Ureter (tissue), 1 donor: ENCODE results near the gene ETV6. TPM values are rescaled to one million over a fixed set of nuclear protein-coding genes. Genes with fewer than 3 reads are reported as not detected.

Experiments used
- DNase-seq: peaks from one replicate; pipeline ENCODE4 v3.0.0-alpha.2; 2020; ENCODE audit warnings: low spot score
- total RNA-seq: library from RNA; stranded (reverse); gene quantifications from one replicate; pipeline ENCODE4 v1.2.4, GENCODE V29; 2023
- donor health status: DM: yes; HTN: yes; CAD: no.

The ETV6 gene
- total RNA-seq, 1 donor from 2014 or later: 97.4 TPM

DNA sequence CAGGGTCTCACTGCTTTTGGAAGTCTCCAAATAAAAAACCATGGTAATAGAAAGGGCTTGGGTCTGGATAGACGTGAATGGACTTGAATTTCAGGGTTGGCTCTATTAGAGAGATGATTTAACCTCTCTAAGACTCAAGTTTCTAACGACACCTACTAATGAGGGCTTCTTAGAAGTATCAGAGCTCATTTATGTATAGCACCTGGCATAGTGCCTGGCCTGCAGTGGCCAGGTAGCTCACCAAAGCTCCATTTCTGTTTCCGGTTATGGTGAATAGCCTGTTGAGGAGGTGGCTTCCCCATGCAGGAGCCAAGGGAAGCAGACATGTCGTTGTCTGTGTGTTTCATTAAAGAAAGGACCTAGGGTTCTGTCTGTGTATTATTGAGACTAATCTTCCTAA is 108.6 kb downstream of the ETV6 start:
- no peak for DNase-seq

DNA sequence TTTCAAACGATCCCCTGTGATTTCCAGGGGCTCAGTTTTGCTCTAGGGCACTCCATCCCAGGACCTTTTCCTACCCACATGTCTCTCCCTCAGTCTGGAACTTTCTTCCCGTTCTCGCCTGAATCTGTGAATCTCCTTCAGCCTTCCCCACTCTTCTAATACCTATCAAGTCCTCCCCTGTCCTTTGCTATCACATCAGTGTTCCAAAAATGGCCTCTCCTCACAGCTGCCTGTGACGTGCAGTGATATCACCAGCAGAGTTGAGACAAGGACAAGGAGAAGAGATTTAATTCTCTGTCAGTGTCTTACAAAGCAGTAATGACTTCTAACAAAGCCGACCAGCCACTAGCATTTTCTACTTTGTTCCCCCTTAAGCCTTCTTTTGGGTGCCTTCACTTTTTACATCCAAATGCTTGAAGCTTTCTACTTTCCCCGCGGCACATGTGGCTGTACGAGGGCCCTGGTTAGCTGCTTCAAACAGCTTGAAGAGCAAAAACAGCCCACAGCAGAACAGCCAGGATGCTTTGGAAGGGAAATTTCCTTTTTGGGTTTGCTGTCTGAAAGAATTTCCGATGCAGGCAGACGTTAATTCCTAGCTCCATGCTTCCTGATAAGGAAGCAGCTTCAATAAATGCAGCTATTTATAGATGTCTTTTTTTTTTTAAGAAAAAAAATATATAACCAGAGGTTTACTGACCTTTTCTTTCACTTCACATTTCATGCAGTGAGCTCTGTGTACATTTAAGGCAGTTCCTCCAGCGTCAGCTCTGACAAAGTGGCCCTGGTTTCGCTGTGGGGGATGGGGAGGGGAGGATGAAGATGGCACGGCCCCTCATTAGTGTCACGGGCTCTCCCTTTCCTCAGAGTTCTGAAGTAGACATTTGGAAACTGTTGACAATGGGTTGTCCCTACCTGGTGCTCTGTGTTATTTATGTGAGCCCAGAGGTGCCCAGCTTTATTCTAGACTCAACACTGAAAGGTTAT is 109.3 kb downstream of the ETV6 start:
- no peak for DNase-seq

DNA sequence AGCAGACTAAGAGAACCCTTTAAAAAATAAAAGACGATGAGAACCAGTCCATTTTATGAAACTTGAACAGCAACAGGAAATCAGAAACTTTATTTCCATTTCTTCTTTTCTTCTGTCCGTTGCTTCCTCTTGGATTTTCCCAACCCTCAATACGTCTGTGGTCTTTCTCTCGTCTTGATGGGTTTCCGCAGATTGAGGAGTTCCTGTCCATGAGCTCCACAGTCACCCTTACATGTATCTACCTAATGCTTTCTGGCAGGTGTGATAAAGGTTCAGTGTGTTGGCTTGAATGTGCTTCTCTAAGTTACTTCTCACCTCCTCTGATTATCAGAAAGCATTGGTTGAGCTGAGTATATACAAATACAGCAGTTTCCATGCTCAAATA is 110.0 kb downstream of the ETV6 start:
- no peak for DNase-seq

DNA sequence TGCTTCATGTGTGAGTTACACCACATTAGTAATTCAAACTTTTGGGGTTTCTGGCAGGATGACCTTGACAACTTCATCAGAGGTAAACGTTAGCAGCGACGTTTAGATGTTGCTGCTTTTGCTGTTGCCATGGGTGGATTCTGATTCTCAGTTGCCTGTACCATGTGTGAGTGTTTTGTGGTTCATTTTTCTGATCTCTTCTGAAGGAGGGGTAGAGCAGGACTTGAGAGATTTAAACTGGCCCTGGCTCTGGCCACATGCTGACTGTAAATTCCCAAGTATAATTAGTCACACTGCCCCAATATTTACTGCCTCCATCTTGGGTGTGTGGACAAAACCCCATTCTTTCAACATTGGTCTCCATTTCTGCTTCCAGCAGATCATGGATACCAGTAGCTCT is 110.4 kb downstream of the ETV6 start:
- no peak for DNase-seq

DNA sequence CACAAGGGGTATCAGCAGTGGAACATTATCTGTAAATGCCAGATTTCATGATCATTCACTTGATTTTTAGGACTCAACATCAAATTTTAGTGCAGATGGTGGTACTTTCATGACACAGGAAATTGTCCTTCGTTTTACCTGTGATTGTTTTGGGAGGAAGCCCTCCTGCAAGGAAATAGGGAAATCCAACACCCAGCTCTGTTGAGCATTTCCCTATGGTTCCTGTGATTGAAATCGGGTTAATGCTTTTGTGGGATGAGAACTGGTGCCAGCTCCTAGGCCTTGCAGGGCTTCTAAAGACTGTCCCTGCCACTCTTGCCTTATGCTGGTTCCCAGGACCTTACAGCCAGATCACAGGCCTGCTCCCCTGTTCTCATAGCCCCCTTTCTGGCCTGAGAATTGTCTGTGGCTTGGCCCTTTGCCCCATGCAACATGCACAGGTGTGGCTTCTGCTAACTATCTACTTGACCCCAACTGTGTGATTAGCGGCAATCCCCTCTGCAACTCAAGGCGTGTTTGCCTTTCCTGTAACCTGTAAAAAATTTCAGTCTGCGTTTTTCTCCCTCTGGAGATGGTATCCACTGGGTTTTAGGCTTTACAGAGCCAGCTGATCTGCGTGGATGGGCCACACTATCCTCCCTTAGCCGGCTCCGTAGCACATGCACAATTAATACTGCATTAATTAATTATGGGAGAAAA is 112.5 kb downstream of the ETV6 start:
- DNase-seq: no peak

DNA sequence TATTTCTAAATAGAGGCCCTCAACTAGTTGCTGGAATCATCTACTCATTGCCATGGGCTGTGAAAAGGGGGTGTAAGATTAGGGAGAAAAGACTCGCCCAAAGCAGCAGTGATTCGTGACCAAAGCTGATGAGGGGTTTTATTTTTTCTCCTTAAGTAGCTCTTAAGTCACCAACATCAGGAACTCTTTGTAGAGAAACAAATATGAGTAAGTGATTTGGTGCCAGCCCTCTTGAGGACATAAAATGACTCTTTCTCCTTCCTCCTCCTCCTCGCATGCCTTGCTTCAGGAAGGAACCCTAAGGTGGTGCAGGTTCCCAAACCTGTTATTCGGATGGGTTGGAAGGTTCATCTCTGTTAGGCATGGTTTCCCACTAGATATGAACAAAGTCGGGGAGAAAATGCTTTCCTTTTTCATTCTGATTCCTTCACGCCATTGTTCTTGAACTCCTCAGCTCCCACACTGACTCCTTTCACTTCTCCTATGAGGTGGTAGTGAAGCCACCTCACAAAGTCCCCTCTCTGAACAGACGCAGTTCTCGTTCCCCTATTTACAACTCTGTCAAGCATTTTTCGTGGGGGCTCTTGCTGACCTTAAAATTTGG is 113.4 kb downstream of the ETV6 start:
- no peak for DNase-seq

DNA sequence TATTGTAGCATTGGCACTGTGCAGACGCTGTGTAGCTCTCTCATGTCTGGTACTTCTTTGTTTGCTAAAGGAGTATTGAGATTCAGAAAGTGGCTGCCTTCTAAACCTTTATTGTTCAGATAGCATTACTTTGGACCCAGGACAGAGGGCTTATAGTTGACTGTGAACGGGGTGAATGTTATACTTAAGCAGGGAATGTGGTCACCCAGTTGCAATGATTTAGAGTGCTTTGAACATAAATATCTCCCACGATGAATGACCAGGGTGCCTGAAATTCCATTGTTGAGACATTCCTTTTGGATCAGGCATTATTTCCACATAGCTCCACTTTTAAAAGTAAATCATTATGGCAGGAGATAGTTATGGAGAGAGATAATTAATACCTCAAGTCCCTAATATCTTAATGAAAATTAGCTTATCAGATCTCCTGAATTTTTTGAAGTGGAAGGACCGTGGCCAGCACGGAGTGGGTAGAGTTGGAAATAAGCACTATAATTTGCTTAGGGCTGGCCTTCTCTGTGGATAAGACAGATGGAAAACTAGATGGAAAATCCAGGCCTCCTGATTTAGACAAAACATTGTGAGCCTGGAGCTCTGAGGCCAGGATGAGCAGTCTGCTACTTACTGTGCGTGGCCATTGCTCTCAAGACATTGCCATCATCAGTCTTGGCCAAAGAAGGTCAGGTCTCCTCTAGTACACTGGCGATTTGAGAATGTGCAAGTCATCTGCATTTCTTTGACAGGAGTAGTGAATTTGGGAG is 114.5 kb downstream of the ETV6 start:
- no peak for DNase-seq

DNA sequence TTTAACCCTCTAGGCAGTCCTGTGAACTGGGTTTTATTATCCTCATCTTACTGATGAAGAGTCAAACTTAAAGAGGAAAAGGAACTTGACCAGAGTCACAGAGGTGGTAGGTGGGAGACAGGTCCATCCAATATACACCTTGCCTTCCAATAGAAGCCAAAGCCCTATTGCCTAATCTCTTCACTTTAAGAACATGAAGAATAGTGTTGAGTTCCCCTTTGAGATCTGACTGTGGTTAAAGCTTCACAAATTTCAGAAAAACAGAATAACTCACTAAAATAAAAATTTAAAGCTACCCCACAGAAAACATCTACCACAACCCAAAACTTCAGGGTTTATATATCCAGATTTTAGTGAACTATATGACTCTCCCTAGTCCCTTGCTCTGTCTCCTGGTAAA is 115.4 kb downstream of the ETV6 start:
- no peak for DNase-seq

DNA sequence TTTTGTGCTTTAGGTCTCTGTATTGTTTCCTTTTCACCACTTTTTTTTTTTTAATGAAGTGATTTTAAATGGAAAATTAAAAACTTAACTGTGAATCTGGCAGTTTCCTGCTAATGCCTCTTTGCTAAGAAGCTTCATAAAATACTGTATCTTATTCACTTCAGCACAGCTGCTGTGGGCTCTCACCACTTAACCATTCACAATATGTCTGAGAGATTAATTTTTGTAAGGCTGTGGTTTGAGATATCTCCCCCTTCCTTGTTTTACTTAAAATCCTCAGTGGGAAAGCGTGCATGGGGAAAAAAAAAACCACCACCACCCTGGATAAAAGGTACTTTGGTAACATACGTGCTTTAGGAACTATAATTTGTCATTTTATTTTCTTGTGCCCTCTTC is 115.9 kb downstream of the ETV6 start:
- no peak for DNase-seq

DNA sequence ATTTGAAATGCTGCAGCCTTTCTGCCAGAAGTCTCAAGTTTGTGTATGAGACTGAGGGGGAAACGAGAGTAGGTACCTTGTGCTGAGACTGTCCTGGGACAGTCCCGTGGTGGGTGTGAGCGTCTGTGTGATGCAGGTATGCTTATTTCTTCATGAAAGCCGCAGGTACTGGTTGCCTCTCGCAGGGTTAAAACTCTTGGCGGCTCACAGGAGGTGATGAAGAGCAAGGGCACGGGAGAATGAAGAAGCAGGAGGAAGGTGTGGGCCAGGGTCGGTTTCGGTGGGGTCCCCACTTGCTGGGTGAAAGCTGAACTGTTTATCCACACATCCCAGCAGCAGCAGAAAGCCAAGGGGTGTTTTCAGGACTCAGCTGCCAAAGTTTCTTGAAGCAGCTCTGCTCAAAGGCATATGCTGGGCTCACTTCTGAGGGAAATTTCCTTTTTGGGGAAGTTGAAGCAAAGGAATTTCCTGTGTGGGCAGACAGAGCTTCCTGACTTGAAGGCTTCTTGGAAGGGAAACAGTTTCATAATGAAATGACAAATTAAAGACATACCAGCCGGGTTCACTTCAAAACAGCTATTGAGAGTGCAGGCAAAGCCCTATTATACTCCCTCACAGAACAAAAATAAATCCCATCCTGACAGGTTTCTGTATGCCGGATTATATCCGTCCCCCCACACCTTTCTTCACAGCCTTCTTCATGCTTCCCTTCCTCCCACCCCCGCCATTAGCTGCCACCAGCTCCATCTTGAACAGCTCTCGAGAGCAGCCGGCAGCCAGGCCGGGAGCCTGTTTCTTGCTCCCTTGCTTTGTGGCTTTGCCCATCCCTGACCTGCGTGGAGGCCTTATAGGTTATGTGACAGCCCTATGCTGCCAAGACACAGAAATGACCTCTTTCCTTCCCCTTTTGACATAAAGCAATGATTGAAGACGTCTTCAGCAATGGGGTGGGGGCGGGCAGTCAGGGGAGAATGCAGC is 116.6 kb downstream of the ETV6 start:
- DNase-seq: no peak

DNA sequence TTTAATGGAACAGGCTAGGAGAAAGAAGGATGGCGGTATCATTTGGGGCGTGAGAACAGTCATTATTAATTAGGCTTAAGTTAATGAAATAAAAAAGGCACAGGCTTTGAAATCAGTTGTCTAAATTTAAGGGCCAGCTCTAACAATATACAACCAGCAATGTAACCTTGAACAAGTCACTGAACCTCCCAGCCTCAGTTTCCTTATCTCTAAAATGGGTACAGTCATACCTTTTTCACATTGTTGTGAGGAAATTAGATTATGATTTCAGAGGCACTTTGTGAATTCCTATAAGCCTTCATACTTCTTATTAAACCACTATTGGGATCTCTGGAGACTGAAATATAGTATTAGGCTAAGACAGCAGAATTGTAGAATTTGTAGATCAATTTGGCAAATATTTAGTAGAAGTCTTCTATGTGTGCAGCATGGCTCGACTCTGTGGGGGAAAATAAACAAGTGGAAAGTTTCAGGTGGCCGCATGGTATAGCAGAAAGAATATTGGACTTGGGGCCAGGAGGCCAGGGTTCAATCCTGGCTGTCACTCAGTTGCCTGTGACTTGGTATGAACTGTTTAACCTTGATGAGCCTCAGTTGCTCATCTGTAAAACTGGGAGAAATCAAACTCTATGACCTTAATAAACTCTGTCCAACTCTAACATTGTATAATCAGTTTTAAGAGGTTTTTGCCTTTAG is 117.7 kb downstream of the ETV6 start:
- no peak for DNase-seq

DNA sequence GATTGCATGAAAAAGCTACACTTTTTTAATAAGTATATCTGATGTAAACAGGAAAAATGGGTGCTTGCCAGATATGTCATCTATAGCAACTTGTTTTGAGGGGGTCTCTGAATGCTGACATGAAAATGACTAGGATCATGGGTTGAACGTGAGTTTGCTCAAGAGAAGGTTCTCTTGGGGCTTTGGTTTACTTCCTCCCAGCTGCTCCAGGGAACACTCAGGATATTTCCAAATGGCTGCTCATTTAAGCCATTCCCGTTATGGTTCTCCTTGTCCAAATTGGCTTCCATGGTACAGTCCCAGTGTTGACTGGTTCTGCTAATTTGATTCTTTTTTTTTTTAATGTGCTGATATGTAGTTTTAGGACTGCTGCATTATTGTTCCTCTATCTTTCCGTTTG is 118.3 kb downstream of the ETV6 start:
- no peak for DNase-seq

DNA sequence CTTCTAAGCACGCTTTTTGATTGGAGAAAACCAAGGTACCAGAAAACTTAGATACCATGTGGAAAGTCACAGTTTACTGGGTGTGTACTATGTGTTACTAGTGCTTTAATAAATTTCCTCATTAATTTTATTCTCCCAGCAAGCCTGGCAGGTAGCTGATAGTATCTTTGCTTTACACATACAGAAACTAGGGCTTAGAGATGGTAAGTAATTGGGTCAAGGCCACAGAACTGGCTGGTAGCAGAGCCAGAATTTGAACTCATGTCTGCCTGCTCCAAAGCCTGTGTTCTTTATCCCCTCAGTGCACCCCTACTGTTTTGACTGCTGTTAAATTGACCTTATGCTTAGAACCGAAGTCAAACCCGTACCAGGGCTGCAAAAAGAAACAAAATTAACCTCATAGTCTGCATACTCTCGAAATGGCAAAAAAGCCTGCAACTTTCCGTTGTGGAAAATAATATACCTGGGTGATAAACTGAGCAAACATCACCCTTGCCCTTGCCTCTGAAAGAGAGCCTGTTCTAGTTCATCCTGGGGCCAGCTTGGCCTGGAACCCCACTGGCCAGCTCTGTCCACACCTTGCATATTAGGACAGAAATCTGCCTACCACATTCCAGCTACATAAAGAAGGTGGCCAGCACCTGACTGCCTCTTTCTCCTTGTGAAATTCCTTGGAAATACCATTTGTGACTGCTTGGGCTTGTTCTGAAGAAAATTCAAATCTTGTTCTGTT is 118.9 kb downstream of the ETV6 start:
- no peak for DNase-seq

DNA sequence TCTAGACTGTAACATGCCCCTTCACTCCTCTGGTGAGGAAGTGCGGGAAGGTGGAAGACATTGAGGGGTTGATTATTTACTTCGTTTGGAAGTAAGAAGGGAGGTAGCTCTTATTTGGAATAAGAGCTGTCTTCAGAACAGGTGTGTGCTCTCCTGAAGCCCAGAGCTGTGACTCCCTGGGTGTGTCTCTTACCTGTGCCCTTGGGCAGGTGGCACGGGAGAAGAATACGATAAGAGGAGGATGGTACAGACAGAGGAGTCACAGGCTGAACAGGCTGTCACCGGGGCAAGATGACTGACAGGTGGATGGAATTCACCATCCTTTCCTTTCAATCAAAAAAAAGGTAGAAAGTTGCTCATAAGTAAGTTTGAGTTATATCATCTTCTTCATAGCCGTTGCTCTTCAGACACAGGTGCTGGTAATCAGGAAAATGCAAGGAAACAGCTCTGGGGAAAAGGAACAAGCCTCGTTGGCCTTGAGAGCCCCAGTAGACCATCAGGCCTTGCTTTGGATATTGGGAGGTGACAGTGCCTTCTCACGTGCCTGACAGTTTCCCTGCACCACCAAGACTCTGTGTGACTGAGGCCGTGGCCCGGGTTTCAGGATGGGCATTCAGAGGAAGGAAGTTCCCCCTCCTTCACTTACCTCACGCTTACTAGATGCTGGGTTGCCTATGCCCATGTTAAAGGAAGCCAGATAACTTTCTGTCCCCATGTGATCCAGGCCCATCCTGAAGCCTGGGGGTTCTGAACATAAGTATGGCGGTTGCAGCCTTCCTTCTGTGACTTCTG is 120.4 kb downstream of the ETV6 start:
- DNase-seq: no peak

DNA sequence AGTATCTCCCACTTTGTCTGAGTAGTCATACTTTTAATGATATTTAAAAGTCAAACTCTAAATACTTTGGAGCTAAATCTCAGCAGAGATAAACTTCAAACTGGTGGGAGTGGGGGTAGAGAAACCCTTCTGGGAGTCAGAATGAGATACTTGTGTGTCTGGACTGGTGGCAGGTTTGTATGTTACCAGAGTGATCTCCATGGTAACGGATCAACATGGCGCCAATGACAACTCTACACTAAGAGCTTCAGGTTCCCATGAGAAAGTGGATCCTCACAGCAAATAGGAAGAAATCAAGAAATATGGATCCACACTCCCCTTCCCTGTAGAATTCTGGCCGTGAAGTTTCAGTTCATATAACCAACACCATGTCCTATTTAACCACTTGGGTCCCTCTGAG is 121.9 kb downstream of the ETV6 start:
- no peak for DNase-seq

DNA sequence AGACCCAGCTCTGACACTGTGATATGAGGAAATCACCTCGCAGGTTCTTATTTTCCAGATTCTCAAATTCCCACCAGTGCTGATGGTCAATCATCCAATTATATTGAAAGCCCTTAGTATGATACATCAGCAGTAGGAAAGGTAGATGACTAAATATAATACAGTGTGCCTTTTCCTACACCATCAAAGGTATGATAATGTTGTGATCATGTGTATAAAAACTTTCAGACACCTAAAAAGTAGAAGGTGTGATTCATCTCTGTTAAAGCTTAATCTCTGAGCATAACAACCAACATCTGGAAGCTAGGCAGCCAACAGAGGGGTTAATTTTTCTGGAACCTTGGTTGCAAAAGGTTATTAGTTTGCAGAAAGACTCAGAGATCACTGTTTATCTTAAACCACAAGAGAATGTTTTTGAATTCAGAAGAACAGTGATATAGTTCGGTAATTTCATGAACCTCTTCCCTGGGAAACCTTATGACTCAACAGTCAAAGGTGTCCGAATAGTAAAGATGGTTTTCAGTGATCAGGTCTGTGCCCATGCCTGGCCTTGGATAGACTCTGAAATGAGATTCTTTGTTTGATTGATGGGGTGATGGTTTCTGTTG is 122.5 kb downstream of the ETV6 start:
- no peak for DNase-seq

DNA sequence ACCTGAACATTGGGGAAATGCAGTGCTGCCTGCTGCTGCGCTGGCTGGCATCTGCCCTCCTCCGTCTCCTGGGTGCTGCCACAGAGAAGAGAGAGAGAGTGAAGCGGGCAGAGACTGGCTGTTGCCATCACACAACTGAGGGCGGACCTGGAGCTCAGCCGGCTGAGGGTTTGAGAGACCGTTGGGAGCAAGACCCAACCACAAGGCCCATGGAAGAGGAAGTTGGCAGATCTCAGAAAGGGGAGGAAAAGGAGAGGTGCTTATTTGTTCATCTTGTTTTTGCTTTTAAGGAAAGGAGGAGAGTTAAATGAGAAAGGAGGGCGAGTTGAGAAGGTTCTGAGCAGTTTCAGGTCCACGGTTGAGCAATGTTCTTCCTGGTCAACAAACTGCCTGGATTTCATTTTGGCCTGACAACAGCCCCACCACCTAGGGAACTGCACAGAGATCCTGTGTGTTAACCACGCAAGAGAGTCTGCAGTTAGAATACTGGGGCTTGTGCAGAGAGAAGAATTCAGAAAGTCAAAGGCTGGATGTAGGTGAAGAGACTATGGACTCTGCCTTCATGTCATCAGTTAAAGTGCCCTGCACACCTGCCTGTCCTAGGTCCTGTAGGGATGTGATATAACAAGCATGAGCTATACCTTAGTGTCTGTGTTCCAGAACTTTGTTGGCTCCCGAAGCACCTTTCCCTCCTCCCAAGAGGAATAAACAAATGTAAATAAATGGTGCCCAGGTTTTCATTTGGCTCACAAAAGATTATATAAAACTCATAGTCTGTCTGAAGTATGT is 124.6 kb downstream of the ETV6 start:
- DNase-seq: no peak
